ENCODE results near the gene VIT. TPM values are rescaled to one million over a fixed set of nuclear protein-coding genes. Genes with fewer than 3 reads are reported as not detected.
A peak's percentile ranks its signal among the peaks of the same experiment; 100 is the strongest.

Gene VIT
- total RNA-seq, 2 experiments from 2014 or later = not detected

DNA sequence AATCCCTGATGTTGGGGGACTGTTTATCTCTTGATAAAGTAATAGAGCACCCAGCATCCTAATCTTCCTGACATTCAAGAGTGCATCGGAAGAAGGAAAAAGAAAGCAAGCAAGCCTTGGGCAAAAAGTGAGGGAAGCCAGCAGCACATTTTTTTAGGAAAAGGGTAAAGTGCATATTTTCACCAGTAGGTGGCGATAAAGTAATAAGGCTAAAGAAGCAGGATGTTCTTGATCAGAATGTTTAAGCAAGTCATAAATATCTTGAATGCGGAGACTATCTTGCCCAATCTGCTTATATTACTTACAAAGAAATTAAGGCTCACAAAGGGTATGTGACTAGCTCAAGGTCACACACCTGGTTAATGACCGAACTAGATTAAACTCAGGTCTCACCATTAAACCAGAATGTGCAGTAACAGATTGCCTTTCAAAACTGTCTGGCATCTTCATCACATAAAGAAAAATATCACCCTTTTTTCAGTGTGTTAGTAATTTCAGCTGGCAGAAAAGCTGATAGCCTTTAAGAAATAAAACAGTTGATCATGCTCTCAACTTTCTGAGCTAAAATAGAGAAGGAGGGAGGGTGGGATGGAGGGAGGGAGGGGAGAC lies 83.8 kb downstream of the VIT start:
- ChIA-PET CTCF (interaction anchor here (0.6 to 2.5 kb wide), 11 partner anchors 8 to 324 kb away, joined by 3 to 11 read pairs (median 3); no protein-coding TSS in a partner anchor), POLR2A (no interaction called here)
- no peak overlapping the region for H3K4me3 Mint-ChIP-seq
- H3K27ac Mint-ChIP-seq = no peak overlapping the region
- H3K4me1 Mint-ChIP-seq (ENCODE audit: low read depth) = peaks cover 2% of the 10 kb centered on the region
- DNase-seq = no peak
- H3K9me3 Mint-ChIP-seq = no peaks in the 10 kb centered on the region
- H3K36me3 Mint-ChIP-seq = no peaks in the 10 kb centered on the region
- intact Hi-C loops (cut with micrococcal nuclease) = loop anchor here (1.0 kb wide), 2 partner anchors 137 to 225 kb away; no protein-coding TSS in a partner anchor
- H3K27me3 Mint-ChIP-seq = peaks cover 8% of the 10 kb centered on the region

DNA sequence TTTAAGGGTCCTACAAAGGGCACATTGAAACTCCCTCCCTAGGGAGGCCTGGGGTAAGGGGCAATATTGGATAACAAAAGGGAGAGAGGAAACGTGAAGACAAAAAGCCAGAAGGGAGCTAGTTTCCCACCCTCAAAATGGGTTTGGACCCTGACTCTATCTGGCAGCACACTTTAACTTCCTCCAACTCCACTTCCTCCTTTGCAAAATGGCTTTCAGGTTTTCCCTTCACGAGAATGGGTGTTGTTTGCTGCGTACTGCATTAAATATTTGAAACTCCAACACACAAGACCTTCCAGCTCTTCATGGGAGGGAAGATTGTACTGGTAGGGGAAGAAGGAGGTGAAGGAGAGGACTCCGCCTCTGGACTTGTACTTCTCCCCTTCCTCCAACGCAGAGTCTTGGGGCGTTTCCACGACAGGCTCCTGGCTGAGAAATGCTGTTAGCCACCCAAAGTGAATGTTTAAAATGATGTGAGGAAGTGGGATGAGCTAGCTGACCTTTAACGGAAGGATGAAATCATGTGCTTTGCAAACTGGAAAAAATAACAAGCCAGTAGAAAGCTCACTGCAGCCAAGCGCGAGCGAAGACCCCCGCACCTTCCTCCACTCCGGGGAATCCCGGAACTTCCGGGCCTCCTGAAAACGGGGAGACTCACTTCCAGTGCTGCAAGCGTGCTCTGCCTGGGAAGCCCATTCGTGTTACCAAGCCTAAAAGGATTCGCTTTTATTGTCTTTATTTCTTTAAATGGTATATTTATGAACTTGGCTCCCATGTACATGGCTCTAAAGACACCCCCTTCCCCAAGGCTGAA lies 85.6 kb downstream of the VIT start:
- CTCF ChIA-PET = interaction anchor here (0.7 to 4.4 kb wide), 10 partner anchors 8 to 221 kb away, joined by 3 to 48 read pairs (median 5); no protein-coding TSS in a partner anchor
- Mint-ChIP-seq H3K4me1 (ENCODE audit: low read depth) (peaks cover 2% of the 10 kb centered on the region), H3K27me3 (peaks cover 8% of the 10 kb centered on the region), H3K4me3 (no peak overlapping the region), H3K9me3 (no peaks in the 10 kb centered on the region), H3K27ac (no peak overlapping the region), H3K36me3 (no peaks in the 10 kb centered on the region)
- POLR2A ChIA-PET = no interaction called here
- no peak for DNase-seq
- intact Hi-C loops (cut with micrococcal nuclease) = no loop called here

- CTCF ChIA-PET = interaction anchor here (1.4 to 4.4 kb wide), 4 partner anchors 12 to 220 kb away, joined by 4 to 48 read pairs (median 4); no protein-coding TSS in a partner anchor
Measured at GRCh38 chr2:36783246-36783645, 86.7 kb downstream of the VIT start.

DNA sequence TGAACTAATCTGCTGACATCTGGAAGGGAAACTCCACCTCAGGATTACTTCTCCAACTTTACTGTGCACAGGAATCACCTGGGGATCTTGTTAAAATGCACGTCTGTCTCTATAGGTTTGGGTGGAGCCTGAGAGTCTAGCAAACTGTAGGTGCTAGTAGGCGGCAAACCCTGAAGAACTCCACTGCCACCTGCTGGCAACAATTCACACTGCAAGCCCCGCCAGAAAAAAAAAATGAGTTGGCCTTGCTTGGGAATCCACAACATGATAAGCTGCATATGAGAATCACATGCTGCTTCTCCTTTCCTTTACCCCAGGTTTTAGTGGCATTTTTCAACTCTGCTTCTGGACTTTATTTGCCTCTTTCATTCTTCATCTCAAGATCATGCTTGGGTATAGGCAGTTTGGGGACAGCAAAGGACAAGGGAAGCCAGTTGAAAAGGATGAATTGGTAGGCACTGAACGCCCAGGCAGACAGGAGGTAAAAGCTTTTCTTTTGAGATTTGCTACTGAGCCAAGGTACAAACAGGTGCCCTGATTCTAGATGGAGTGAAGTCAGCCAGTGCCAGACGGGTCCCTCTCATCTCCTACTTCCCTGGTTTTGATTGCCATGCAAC lies 88.8 kb downstream of the VIT start:
- CTCF ChIA-PET = interaction anchor here (0.6 to 4.4 kb wide), 25 partner anchors 8 to 900 kb away, joined by 3 to 48 read pairs (median 4); no protein-coding TSS in a partner anchor
- H3K4me3 Mint-ChIP-seq = no peak overlapping the region
- peaks cover 2% of the 10 kb centered on the region for H3K4me1 Mint-ChIP-seq (ENCODE audit: low read depth)
- POLR2A ChIA-PET = no interaction called here
- H3K9me3 Mint-ChIP-seq = no peaks in the 10 kb centered on the region
- peaks cover 14% of the 10 kb centered on the region for H3K27me3 Mint-ChIP-seq
- intact Hi-C loops (cut with micrococcal nuclease) = loop anchor here (1.0 kb wide), 2 partner anchors 15 to 433 kb away; no protein-coding TSS in a partner anchor
- H3K27ac Mint-ChIP-seq = no peak overlapping the region
- peak; percentile 79 for DNase-seq
- H3K36me3 Mint-ChIP-seq = no peaks in the 10 kb centered on the region

More at GRCh38 chr2:36783246-36783645, 86.7 kb downstream of the VIT start:
- H3K27me3 Mint-ChIP-seq = peaks cover 8% of the 10 kb centered on the region
- POLR2A ChIA-PET = no interaction called here
- no peak overlapping the region for H3K4me3 Mint-ChIP-seq
- no peaks in the 10 kb centered on the region for H3K9me3 Mint-ChIP-seq
- H3K27ac Mint-ChIP-seq = no peak overlapping the region
- peaks cover 2% of the 10 kb centered on the region for H3K4me1 Mint-ChIP-seq (ENCODE audit: low read depth)
- intact Hi-C loops (cut with micrococcal nuclease) = no loop called here
- no peaks in the 10 kb centered on the region for H3K36me3 Mint-ChIP-seq
- DNase-seq = no peak

- no peaks in the 10 kb centered on the region for H3K36me3 Mint-ChIP-seq
- no peaks in the 10 kb centered on the region for H3K9me3 Mint-ChIP-seq
- ChIA-PET POLR2A (no interaction called here), CTCF (interaction anchor here (1.1 to 1.4 kb wide), 3 partner anchors 8 to 10 kb away, joined by 4 to 10 read pairs (median 5); no protein-coding TSS in a partner anchor)
- no peak overlapping the region for H3K27ac Mint-ChIP-seq
- H3K4me3 Mint-ChIP-seq = no peak overlapping the region
- peaks cover 2% of the 10 kb centered on the region for H3K4me1 Mint-ChIP-seq (ENCODE audit: low read depth)
- no peak for DNase-seq
- peaks cover 10% of the 10 kb centered on the region for H3K27me3 Mint-ChIP-seq
- intact Hi-C loops (cut with micrococcal nuclease) = no loop called here
Measured at GRCh38 chr2:36789181-36789804, 92.8 kb downstream of the VIT start.

GRCh38 chr2:36792951-36793350 lies 96.4 kb downstream of the VIT start:
- no peak for DNase-seq
- H3K27me3 Mint-ChIP-seq = peaks cover 26% of the 10 kb centered on the region
- intact Hi-C loops (cut with micrococcal nuclease) = no loop called here
- POLR2A ChIA-PET = no interaction called here
- no peaks in the 10 kb centered on the region for H3K4me1 Mint-ChIP-seq (ENCODE audit: low read depth)
- CTCF ChIA-PET = interaction anchor here (0.6 to 1.2 kb wide), 3 partner anchors 8 to 17 kb away, joined by 3 to 4 read pairs (median 3); no protein-coding TSS in a partner anchor
- H3K4me3 Mint-ChIP-seq = no peak overlapping the region
- H3K36me3 Mint-ChIP-seq = no peaks in the 10 kb centered on the region
- no peak overlapping the region for H3K27ac Mint-ChIP-seq
- H3K9me3 Mint-ChIP-seq = no peaks in the 10 kb centered on the region

- intact Hi-C loops (cut with micrococcal nuclease) = no loop called here
- Mint-ChIP-seq H3K9me3 (no peaks in the 10 kb centered on the region), H3K4me3 (no peak overlapping the region), H3K4me1 (ENCODE audit: low read depth) (peaks cover 11% of the 10 kb centered on the region), H3K27ac (no peak overlapping the region), H3K27me3 (peaks cover 28% of the 10 kb centered on the region), H3K36me3 (no peaks in the 10 kb centered on the region)
- CTCF ChIA-PET = interaction anchor here (0.9 to 5.8 kb wide), 3 partner anchors 13 to 24 kb away, joined by 3 to 48 read pairs (median 3); no protein-coding TSS in a partner anchor
- no peak for DNase-seq
- POLR2A ChIA-PET = no interaction called here
Measured at GRCh38 chr2:36797324-36798070, 101.0 kb downstream of the VIT start.

DNA sequence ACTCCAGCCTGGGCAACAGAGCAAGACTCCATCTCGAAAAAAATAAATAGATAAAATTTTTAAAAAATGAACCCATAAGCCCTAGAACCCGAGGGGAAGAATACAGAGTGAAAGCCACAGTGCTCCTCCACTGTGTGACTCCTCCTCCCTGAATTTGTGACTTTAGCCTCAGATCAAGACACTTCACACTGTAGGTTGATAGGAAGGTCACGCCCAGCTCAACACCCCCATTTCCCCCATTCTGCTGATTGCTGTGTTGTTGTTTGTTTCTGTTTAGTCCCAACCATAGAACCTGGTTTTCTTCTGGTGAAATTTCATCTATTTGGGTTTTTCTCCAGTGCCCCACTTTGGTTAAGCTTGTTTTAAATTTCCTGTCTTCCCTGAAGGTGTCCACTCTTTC lies 102.2 kb downstream of the VIT start:
- POLR2A ChIA-PET = no interaction called here
- H3K36me3 Mint-ChIP-seq = no peaks in the 10 kb centered on the region
- peaks cover 11% of the 10 kb centered on the region for H3K4me1 Mint-ChIP-seq (ENCODE audit: low read depth)
- H3K9me3 Mint-ChIP-seq = no peaks in the 10 kb centered on the region
- H3K4me3 Mint-ChIP-seq = no peak overlapping the region
- intact Hi-C loops (cut with micrococcal nuclease) = no loop called here
- H3K27me3 Mint-ChIP-seq = peaks cover 33% of the 10 kb centered on the region
- no peak for DNase-seq
- CTCF ChIA-PET = interaction anchor here (1.0 to 5.8 kb wide), 3 partner anchors 14 to 21 kb away, joined by 3 to 48 read pairs (median 3); no protein-coding TSS in a partner anchor
- no peak overlapping the region for H3K27ac Mint-ChIP-seq

DNA sequence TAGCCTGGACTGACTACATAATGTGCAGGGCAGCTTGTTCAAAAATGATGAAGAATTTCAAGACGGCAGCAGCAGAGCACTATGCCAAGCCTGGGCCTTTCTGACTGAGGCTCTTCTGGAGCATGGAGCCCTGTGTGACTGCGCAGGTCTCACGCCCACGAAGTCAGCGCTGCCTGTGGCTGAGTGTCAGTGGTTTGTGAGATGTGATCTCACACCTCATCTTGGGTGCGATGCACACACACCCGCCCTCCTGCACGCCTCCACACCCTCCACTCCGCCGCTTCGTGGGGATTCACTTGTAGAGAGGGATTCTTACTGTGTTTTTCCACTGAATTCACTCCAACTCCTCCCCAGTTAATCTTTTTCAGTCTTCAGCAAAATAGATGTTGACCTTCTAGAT lies 103.9 kb downstream of the VIT start:
- intact Hi-C loops (cut with micrococcal nuclease) = loop anchor here (1.0 to 5.0 kb wide), 4 partner anchors 15 to 117 kb away; no protein-coding TSS in a partner anchor
- Mint-ChIP-seq H3K4me1 (ENCODE audit: low read depth) (peaks cover 11% of the 10 kb centered on the region), H3K36me3 (no peaks in the 10 kb centered on the region), H3K27me3 (peaks cover 33% of the 10 kb centered on the region), H3K27ac (peak overlapping the region; percentile 53), H3K9me3 (no peaks in the 10 kb centered on the region), H3K4me3 (peak overlapping the region; percentile 9)
- peak; percentile 87 for DNase-seq
- ChIA-PET POLR2A (interaction anchor here (0.9 kb wide), 1 partner anchor 21 kb away, joined by 3 read pairs; no protein-coding TSS in a partner anchor), CTCF (interaction anchor here (1.7 kb wide), 1 partner anchor 15 kb away, joined by 8 read pairs; no protein-coding TSS in a partner anchor)

DNA sequence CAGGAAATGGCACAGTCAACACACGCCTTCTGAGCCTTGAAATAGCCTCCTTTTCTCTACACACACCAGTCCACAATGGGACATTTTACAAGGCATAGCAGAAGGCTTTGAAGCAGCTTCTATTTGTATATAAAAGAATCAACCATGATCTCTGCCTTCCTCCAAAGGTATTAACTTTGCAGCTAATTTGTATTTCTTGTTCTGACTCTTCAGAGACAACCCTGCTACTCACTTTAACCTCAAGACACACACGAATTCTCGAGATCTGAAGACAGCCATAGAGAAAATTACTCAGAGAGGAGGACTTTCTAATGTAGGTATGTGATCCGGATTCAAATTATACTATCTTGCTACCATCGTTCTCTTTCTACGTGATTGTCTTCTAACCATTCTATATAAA lies 104.6 kb downstream of the VIT start:
- peak overlapping the region; percentile 53 for H3K27ac Mint-ChIP-seq
- no peaks in the 10 kb centered on the region for H3K36me3 Mint-ChIP-seq
- ChIA-PET CTCF (interaction anchor here (1.7 kb wide), 1 partner anchor 16 kb away, joined by 8 read pairs; no protein-coding TSS in a partner anchor), POLR2A (interaction anchor here (0.9 kb wide), 1 partner anchor 20 kb away, joined by 3 read pairs; no protein-coding TSS in a partner anchor)
- intact Hi-C loops (cut with micrococcal nuclease) = loop anchor here (1.0 to 5.0 kb wide), 4 partner anchors 34 to 165 kb away; partner anchors contain the start of gene STRN
- H3K27me3 Mint-ChIP-seq = peaks cover 29% of the 10 kb centered on the region
- peaks cover 11% of the 10 kb centered on the region for H3K4me1 Mint-ChIP-seq (ENCODE audit: low read depth)
- H3K4me3 Mint-ChIP-seq = no peak overlapping the region
- no peak for DNase-seq
- no peaks in the 10 kb centered on the region for H3K9me3 Mint-ChIP-seq

GRCh38 chr2:36802952-36803351 lies 106.4 kb downstream of the VIT start:
- Mint-ChIP-seq H3K4me3 (no peak overlapping the region), H3K36me3 (no peaks in the 10 kb centered on the region), H3K27ac (no peak overlapping the region), H3K9me3 (no peaks in the 10 kb centered on the region), H3K27me3 (peaks cover 18% of the 10 kb centered on the region), H3K4me1 (ENCODE audit: low read depth) (peaks cover 11% of the 10 kb centered on the region)
- DNase-seq = no peak
- POLR2A ChIA-PET = no interaction called here
- intact Hi-C loops (cut with micrococcal nuclease) = loop anchor here (5.0 kb wide), 1 partner anchor 114 kb away; no protein-coding TSS in a partner anchor
- CTCF ChIA-PET = interaction anchor here (1.3 kb wide), 1 partner anchor 17 kb away, joined by 5 read pairs; no protein-coding TSS in a partner anchor

Data from activated CD4-positive, alpha-beta memory T cell treated with anti-CD3 and anti-CD28 coated beads for 36 hours (primary cell).